Activated CD4-positive, alpha-beta T cell treated with anti-CD3 and anti-CD28 coated beads for 24 hours (primary cell): ENCODE measurements around the gene GET4.
"Not testable (repeated sequence)": the region's sequence is repeated elsewhere in the genome, so short reads cannot be mapped to it uniquely, and the experiment has no call there.

Experiments used
- DNase-seq, 2 donors: peaks; one replicate each; pipeline ENCODE4 v3.0.0-alpha.2; 2020; ENCODE audit warnings: low read depth in 2 of 2

GET4 gene

GRCh38 chr7:845091-845490 lies 31.3 kb upstream of the GET4 start:
- no peak for DNase-seq

DNA sequence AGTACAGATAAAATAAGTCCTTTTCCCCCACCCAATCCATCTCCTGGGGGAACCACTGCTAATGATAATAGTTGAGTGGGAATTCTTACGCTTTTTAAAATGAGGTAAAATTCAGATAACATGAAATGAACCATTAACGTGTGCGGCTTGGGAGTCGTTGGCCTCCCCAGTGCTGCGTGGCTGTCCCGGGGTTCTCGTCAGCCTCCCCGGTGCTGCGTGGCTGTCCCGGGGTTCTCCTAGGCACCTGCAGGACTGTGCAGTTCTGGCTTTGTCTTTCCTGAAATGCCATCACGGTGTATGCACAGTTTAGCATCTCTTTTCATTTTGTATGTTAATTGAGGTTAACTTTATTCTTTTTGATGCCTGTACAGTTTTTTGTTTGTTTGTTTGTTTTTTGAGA lies 30.6 kb upstream of the GET4 start:
- DNase-seq, result no peak

DNA sequence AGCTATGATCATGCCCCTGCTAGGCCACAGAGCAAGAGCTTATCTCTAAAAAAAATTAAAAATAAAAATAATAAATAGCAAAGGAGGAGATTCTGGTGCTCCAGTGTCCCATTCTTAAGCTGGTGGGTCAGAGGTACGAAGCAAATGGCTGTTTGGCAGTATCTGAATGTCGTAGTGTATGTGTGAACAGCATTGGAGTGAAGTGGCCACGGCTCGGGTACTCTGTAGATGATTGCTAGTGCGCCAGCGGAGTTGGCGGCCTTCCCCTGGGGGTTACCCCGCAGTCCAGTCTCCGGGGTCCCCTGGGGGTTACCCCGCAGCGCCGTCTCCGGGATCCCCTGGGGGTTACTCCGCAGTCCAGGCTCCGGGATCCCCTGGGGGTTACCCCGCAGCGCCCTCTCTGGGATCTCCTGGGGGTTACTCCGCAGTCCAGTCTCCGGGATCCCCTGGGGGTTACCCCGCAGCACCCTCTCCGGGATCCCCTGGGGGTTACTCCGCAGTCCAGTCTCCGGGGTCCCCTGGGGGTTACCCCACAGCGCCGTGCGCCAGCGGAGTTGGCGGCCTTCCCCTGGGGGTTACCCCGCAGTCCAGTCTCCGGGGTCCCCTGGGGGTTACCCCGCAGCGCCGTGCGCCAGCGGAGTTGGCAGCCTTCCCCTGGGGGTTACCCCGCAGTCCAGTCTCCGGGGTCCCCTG lies 29.2 kb upstream of the GET4 start:
- DNase-seq, result not testable (repeated sequence)

DNA sequence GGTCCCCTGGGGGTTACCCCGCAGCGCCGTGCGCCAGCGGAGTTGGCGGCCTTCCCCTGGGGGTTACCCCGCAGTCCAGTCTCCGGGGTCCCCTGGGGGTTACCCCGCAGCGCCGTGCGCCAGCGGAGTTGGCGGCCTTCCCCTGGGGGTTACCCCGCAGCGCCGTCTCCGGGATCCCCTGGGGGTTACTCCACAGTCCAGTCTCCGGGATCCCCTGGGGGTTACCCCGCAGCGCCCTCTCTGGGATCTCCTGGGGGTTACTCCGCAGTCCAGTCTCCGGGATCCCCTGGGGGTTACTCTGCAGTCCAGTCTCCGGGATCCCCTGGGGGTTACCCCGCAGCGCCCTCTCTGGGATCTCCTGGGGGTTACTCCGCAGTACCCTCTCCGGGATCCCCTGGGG lies 28.6 kb upstream of the GET4 start:
- DNase-seq, result not testable (repeated sequence)

- no peak for DNase-seq
Measured at GRCh38 chr7:849145-849544, 27.2 kb upstream of the GET4 start.

- no peak for DNase-seq
Measured at GRCh38 chr7:849781-850180, 26.6 kb upstream of the GET4 start.

DNA sequence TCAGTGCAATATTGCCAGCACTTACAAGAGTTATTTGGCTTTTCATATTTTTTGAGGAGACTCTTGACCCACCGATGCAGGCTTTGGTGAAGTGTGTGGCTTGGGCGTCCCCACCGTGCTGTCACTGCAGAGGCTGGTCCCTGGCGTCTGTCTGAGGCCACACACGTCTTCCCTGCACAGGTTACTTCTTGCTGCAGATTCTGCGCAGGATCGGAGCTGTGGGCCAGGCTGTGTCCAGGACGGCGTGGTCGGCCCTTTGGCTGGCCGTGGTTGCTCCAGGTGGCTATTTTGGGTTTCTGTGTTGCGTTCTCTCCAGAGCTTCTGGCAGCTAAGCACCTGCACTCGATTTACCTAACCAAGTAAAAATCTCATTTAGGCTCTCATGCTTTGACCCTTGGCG lies 25.1 kb upstream of the GET4 start:
- DNase-seq, result no peak

DNA sequence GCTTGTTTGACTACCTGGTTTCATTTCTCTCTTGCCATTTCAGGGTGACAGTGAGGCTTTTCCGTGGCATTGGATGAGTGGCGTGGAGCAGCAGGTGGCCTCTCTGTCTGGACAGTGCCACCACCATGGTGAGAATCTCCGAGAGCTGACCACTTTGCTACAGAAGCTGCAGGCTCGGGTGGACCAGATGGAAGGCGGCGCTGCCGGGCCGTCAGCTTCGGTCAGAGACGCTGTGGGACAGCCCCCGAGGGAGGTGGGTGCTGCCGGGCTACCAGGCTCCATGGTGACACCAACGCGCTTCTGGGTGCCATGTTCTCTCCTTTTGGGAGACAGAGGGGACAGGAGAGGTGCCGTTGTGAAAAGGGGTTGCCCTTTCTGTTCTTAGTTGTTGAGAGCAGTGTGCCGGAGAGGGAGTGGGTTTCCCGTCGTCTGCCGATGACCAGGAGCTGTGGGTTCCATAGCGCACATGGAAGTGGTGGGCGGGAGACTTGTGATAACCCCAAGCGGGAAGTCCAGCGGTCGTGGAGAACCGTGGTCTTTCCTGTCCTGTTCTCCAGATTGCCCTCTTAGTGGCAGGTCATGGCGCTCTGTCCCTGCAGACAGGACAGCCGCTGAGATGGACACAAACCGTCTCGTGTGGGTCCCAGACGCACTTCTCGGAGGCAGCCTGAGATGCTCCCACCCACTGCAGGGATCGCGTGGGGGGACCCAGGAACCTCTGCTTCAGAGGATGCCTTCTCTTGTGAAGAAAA lies 22.8 kb upstream of the GET4 start:
- no peak for DNase-seq

- DNase-seq, result no peak
Measured at GRCh38 chr7:854118-854775, 22.1 kb upstream of the GET4 start.

- DNase-seq, result no peak
Measured at GRCh38 chr7:855686-856369, 20.5 kb upstream of the GET4 start.

DNA sequence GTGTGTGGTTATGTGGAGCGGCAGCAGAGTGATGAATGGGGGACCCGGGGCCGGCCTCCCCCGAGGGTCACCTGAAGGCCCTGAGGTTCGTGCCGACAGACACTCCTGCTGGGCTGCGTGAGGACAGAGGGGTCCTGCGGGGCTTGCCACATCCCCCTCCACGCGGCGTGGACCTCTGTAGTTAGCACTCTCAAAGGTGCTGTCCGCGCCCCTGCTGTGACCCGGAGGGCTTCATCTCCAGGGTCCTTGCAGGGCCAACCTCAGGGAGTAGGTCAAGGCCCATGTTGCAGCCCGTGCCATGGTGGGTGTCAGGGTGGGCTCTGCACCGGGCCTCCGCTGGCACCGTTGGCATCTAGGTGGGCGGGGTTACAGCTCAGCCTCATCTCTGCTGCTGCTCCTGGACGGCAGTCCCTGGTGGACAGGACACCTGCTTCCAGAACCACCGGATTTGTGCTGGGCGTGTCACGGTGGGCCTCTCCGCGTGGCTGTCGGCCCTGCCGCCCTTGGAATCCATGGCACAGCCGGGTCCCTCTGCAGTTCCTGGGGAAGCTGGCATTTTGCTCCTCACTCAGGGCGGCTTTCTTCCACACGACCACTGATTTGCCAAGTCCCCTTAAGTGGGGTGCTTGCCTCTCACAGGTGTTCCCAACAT lies 19.8 kb upstream of the GET4 start:
- DNase-seq, result no peak

- DNase-seq, result no peak
Measured at GRCh38 chr7:857661-858060, 18.7 kb upstream of the GET4 start.

DNA sequence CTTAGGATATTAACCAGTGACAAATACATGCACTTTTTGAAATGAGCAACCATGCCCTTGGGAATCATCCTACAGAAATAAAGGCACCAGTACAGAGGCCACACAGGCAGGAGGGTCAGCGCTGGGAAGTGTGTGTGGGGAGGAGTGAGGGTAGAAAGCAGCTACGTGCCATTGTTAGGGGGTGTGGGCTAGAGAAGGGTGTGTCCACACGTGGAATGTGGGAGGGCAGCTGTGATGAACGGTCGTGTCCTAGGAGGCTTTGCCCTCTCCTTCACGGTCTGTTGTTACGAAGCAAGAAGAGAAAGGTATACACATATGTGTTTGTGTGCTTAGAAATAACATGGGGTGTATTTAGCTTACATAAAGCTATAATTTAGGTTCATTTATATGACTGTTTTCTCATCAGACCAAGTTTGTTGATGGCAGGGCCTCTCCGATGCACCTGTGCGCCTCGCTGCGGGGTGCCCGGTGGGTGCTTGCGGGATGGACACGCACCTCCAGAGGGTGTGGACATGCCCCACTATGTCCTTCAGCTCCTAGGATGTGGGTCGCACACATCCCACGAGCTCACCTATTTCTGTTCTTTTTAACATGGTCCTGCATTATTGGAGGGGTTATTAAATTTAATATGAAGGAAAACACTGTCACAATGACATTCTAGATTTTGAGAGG lies 16.9 kb upstream of the GET4 start:
- DNase-seq, result no peak

- DNase-seq, result no peak
Measured at GRCh38 chr7:860149-860548, 16.2 kb upstream of the GET4 start.

- no peak for DNase-seq
Measured at GRCh38 chr7:861222-861621, 15.1 kb upstream of the GET4 start.

GRCh38 chr7:862157-862556 lies 14.2 kb upstream of the GET4 start:
- no peak for DNase-seq

DNA sequence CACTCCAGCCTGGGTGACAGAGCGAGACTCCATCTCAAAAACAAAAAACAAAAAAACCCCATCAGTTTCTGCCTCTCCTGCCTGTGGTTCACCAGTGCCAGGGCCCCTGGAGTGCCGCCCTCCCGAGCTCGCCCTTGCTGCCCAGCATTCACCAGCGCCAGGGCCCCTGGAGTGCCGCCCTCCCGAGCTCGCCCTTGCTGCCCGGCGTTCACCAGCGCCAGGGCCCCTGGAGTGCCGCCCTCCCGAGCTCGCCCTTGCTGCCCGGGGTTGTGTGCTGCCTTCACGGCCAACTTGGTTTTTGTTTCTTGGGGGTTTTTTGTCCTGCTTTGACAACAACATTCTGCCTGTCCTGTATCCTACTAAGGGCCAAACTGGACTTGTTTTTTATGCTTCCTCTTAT lies 13.2 kb upstream of the GET4 start:
- DNase-seq, result no peak

GRCh38 chr7:865921-866320 lies 10.4 kb upstream of the GET4 start:
- no peak for DNase-seq

DNA sequence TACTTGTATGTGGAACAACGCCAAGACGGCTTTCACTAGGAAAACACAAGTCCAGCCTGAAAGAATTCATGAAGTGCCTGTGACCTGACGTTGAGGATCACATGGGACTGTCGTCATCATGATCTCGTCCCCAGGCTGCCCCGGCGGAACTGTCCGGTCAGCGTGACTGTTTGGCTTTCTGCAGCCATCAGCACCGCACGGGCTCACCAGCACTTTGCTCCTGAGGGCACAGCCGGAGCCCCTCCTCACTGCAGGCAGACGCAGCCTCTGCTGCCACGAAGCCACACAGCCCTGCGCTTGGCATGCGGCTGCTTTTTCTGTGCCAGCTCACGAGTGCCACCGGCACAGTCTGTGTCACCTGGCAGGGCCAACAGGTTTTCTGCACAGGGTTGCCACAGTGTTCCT lies 9.4 kb upstream of the GET4 start:
- no peak for DNase-seq

GRCh38 chr7:867406-868188 lies 8.8 kb upstream of the GET4 start:
- no peak for DNase-seq

DNA sequence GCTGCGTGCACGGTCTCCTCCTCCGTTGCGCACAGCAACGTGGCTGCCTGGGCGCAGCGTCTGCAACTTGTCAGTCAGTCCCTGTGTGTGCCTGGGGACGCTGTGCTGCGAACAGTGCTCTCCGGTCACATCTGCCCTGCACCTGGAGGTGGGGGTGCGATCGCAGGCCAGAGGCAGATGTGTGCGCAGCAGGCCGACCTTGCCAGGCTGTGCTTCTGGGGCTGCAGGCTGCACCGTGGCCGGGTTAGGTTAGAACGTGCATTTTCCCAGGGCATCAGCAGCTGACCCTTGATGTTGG lies 8.2 kb upstream of the GET4 start:
- DNase-seq, result no peak
